NAMALWA (cell line): Measurements from ENCODE around the gene NSG1.
A peak's percentile ranks its signal among the peaks of the same experiment; 100 is the strongest.
"Not testable (repeated sequence)": the region's sequence is repeated elsewhere in the genome, so short reads cannot be mapped to it uniquely, and the experiment has no call there.

Source experiments
- DNase-seq: peaks from one replicate; pipeline ENCODE4 v3.0.0-alpha.2; 2015; ENCODE audit warnings: low spot score

Gene NSG1

DNA sequence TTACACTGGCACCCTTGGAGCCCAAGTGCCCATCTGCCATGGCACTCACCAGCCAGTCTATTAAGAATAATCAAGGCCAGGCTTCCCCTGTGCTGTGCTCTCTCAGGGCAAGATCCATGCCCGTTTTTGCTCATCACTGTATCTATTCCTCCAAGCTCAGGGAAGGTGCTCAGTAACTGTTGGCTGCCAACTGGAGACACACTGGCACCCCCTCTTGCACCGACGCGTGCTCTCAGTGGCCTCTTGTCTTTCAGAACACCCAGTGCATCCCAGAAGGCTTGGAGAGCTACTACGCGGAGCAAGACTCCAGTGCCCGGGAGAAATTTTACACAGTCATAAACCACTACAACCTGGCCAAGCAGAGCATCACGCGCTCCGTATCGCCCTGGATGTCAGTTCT, 30.1 kb downstream of the NSG1 start:
- DNase-seq = no peak

DNA sequence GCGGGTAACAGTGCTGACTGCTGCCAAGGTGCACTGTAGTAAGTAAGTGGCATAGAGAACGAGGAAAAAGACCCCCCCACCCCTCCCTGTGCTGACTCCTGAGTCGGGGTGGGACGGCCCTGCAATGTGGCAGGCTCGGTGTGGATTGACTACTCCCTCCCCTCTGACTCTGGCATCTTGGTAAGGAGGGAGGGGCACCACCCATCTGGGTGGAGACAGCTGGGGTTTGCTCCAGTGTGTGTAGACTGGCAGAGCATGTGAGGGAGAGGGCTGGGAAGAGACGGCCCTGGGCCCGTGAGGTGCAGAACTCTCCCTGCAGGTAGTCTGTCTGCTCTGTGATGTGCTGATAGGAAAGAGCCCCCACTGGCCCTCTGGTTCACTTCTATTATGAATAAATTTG, 31.0 kb downstream of the NSG1 start:
- DNase-seq = no peak

DNA sequence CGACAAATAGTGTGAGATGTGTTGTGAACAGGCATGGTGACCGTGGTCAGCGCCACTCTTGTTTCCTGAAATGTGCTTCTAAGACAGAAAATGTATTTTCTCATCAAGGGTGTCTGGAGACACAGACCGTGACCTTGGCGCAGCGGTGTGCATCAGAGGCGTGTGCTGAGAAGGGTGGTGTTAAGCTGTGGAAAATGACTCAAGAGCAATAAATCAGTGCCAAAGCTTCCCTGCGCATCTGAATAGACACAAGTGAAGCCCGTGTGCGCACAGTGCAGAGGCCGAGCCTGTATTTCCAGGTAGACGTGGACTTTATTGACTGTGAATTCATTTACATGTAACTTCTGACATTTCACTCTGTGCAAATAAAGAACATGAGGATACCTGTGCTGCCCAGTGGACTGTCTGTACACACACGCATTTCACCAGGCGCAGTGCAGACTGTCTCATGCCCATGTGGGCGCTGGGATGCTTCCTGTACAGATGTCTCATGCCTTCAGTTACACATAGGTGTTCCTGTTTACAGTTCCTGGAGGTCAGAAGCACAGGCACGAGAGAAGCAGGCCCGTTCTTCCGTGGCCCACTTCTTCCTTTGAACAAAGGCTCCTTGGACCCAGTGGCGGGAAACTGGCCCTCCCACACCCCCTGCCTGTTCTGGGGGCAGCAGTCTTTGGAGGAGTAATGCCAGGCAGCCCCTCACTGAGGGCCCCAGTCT, 31.9 kb downstream of the NSG1 start:
- DNase-seq = no peak

DNA sequence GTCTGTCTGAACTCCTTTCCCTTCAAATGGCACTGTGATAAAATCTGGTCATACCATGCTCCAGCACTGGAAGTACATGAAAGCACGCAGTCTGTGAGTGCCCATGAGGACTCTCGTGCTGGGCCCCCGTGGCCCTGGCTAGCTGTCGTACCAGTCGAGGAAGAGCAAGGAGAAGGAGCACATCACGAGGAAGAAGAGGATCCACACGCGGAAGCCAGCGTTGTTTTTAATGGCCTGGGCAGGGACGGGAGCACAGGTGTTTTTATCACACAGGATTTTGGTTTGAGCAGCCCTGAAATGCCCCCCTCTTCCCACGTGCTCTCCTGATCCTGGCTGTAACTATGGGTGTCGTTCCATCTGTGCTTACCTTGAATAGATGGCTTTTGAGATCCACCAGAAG, 33.0 kb downstream of the NSG1 start:
- DNase-seq = no peak

DNA sequence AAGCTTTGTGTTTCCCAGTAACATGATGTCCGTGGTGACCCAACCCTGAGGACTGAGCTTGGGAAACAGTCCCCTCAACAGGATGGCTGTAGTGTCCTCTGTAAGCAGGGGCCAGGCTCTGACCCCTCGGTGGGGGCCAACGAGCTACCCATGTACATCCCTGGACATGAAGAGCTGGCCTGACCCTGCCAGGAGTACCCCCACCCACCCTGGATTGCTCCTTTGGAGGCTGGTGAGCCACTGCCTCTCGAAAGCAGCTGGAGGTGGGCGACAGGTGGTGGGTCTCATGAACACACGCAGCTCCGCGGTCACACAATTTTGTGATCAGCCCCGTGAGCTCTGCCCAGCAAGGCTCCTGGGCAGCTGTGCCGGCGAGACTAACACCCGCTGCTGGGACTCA, 33.5 kb downstream of the NSG1 start:
- no peak for DNase-seq

DNA sequence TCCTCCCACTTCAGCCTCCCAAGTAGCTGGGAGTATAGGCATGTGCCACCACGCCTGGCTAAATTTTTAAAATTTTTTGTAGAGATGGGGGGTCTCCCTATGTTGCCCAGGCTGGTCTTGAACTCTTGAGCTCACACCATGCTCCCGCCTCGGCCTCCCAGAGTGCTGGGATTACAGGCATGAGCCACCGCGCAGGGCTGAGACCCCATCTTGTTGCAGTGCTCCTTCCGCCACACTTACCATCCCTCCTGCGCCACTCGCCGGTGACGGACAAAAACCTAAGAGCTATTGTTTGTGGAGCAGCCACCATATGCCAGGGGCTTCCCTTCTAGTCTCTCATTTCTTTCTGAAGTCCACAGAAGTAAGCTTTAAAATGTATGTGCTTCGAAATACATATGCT, 34.5 kb downstream of the NSG1 start:
- no peak for DNase-seq

DNA sequence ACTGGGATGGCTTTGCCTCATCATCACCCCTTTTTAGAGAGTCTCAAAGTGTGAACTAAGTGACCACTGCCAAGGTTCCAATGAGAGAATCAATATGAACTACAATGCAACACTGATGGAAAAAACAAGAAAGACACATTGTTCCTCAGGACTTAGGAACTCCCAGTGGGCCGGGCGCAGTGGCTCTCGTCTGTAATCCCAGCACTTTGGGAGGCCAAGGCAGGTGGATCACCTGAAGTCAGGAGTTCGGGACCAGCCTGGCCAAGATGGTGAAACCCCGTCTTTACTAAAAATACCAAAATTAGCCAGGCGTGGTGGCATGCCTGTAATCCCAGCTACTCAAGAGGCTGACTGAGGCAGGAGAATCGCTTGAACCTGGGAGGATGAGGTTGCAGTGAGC, 35.2 kb downstream of the NSG1 start:
- not testable (repeated sequence) for DNase-seq

DNA sequence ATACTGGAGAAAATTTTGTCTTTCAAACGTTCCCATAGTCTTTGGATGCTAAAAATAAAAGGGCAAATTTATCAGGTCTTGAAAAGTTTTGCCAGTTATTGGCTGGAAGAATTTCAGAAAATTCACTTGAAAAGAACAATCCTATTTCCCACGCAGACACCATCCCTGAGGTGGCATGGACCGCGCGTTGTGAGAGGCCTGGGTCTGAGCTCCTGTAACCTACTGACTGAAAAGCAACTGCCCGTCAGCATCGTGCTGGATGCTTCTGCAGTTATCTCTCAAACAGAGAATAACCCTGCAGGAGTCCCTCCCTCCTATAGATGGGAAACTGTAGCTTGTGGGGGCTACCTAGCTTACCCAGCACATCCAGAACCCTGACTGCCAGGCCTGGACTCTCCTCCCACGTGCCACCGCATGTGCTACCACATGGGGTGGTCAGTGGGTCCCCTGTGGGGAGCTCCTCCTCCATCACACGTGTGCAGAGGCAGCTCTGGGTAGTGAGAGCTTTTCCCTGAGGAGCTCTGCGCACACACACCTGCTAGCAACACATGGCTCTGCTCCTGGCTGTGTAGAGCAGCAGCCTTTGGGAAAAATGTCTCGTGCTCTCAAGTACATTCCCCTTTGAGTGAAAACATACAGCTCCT, 36.1 kb downstream of the NSG1 start:
- no peak for DNase-seq

DNA sequence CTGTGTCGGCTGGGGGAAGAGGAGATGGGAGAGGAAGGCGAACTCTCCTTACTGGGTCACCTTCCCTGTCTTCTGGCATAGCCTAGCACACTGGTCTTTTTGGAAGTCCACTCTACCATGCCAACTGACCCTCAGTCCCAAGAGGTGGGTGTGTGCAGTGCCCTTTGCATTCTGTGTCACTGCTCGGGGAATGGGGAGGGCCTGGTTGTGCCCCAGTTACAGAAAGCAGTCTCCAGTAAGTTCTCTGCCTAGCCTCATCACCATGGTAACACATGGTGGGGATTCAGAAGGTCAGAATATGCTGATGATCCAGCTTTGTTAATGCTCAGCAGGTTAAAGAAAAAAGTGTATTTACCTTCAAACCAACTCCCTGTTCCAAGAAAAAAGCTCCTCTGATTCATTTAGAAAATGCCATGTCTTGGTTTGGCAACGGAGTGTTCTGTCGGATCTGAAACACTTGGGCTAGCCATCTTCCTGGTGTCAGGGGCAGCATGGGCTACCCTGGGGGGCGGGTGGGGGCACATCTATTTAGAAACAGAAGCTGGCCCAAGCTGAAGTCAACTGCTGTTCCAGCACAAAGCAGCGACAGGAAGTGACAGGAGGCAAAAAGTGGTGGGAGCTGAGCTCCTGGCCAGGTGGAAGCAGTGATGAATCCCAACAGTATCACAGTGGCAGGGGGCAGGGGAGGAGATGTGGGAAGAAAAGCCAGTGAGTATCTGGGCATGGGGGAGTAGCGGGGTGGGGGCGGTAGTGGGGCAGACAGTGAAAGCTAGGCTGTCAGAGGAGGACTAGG, 37.0 kb downstream of the NSG1 start:
- DNase-seq = no peak

DNA sequence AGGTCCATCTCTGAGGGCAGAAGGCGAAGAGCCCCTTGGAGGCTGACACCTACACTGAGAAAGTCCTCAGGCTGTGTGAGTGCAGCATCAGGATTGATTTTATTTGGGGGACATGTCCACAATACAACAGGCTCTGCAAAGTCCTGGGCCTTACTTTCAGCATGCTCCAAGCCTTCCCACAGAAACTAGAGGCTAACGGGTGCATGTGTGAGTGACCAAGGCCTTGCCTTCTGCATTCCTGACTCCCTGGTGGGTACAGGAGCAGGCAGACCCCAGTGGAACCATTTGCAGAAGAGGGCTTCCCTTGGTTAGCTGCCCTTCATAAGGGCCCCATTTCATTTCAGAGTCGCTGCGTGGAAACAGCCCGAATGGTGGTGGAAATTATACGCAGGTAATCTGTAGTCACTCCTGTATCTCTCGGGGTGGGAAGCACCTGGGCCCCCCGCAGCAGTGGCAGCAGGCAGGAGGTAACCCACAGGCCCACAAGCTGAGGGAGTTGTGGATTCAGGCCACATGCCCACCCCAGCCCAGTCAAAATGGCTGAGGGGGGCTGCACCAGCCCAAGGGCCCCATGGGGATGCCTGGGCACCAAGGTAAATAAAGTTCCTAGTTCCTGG, 37.7 kb downstream of the NSG1 start:
- no peak for DNase-seq

DNA sequence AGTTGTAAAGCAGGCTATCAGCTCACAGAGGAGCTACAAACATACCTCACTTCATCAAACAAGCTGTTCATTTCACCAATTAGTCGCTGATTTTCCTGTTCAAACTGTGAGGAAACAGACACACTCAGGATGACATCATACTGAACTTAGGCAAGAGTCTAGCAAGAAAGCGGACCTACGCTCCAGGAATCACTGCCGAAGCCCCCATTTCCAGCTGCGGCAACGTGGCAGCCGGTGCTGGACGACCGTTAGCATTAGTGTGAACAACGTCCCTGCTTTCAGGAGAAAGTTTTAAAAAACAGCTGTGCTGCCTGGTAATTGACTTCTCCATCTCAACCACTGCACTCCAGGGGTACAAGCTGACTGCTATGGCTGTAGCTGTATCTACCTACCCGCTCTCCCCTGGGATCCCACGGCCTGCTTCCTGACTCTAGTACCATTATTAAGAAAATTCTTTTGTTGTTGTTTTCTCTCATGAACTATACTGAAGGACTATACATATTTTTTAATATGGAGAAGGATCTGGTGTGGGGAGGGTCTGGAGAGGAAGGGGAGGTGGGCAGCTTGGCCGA, 38.3 kb downstream of the NSG1 start:
- DNase-seq = no peak

DNA sequence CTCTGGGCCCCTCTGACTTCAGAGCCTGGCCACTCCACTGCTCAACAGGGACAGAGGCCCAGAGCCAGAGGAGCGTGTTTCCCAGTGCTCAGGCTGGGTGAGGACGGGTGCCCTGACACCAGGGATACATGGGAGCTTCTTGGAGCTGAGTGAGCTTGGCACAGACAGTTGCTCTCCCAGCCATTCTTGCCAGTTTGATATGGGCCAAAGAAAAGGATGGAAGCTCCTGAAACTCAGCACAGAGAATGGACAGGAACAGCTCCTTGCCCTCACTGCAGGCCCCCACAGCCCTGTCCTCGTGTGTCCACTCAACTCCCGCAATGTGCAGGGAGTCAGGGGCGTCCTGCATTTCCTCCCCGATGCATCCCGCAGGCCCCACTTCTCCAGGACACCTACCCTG, 38.8 kb downstream of the NSG1 start:
- no peak for DNase-seq

DNA sequence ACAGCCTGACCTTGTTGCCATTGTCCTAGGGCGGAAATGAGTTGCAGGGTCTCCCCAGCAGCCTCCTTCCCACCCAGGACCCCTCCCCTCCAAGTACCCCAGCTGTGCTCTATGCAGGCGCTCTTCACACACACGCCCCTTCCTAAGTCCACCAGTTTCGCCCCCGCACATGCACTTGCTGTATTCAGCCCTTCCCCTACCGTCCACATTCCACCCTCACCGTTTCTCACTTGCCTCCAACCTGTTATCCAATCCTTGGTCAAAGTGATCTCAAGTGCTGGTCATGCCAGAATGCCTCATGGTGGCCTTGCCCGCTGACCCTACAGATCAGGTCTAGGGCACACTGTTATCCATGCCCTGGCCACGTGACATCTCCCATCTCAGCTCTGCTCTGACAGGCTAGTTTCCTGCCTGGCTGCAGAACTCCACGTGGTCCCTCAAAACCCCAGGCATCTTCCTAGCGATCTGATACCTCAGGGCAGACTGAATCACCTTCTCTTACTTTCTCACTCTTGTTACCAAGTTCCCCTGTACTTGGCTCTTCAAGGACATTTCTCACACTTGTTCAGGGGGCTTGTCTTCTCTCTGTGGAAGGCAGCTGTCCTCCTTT, 39.7 kb downstream of the NSG1 start:
- DNase-seq = no peak

DNA sequence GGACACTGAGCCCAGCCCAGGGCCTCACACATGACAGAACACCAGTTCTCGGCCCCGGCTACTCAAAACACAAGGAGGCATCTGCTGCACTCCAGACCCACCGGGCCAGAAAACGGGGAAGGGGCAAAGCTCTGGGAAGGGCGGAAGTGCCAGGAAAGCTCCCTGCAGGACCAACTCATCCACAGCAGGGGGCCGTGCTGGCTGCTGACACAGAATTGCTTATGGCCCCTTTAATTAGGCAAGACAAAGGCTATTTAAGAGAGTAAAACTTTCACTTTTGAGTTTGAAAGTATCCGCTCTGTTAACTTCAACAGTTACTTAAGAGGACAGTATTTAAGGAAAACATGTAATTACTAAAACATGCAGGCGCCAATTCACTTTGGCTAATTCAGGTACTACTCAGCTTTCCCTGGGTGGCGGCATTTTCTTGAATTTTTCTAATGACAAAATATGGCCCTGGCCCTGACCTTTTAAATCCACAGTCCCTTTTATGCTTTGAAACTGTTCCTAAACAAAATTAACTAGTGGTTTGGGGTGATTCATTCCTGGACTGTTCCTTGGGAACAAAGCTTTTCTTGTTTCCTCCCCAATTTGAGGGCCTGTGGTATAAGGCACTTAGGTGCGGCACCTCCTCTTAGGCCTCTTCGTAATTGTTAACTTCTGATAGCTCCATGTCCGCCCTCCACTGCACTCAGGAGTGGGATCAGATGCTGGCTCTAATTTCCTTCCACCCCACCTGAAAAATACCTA, 40.4 kb downstream of the NSG1 start:
- DNase-seq = no peak

DNA sequence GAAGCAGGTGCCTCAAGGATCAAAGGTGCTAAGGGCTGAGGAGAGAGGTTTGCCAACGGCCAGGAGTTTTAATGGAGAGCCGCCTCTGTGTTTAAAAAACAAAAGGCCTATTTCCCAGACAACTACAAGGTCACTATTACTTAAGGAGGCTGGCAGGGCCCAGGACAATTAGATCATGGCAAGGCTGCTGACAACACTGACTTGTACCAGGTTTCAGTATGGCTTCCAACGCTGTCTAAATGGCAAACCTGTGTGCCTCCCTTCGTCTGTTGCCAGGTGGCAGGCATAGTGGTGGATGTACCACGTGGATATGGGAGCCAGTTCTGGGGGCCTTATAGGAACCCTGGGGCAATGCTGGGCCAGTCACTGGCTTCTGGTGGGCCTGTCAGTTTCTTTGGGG, 41.0 kb downstream of the NSG1 start:
- no peak for DNase-seq

DNA sequence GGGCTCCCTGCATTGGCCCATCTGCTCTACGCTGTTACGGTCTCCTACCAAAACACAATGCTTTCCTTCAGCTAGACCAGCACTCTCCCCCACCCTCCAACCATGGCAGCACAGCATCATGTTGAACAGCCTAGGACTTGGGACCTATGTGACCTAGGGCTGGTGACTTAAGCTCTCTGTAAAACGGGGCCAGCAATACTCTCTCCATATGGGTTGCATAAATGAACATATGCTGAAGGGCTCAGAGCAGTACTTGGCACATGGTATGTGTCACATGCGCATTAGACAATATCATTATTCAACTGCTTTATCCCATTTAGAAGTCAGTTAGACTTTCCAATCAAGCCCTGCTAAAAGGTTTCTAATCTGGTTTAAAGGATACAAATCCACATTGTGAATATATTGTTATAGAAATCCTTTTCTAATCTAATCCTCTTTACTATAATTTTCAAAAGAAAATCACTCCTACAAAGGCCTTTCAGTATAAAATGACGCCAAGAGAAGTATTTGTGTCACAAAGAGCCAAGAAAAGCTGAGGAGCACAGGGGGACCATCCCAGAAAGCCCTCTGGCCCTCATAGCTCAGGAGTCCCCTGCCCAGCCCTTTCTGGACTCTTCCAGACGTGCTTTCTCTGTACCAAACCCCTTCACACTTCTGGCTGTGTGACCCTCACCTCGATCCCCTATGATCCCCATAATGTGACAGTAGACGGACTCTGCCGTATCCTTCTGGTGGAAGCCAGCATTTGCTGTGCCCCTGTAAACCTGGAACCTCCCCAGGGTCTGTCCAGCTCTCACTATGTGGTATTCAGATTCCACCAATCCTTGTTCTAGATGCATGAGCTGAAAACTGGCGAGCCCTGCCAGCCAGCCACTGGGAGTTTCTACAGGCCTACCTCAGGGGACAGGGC, 42.3 kb downstream of the NSG1 start:
- no peak for DNase-seq

DNA sequence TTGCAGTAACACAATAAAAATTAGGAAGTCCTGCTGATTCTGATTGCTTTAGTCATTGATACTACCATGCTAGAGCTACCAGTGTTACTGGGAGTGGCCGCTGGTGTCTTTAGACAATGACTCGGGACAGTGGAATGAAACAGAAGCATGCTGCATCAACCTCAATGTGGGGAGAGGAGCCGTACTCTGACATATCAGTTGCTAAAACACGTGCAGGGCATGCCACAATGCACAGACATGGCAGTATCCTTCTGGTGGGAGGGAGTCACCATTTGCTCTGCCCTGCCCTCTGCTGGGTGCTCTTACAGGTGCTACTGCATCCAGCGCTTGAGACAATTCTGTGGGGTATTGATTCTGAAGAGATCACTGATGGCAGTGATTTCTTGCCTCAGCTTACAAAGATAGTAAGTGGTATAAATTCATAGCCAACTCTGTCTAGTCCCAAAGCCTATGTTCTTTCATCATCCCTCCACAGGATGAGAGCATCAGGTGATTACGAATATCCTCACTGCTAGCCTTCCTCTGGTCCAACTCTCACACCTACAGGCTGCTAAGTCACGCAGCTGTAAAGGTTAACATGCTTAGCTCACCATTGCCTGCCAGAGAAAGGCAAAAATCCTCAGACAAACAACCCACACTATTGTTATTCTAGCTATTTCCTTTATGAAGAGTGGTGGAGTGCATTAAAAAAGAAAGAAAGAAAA, 43.7 kb downstream of the NSG1 start:
- peak; percentile 75 for DNase-seq

DNA sequence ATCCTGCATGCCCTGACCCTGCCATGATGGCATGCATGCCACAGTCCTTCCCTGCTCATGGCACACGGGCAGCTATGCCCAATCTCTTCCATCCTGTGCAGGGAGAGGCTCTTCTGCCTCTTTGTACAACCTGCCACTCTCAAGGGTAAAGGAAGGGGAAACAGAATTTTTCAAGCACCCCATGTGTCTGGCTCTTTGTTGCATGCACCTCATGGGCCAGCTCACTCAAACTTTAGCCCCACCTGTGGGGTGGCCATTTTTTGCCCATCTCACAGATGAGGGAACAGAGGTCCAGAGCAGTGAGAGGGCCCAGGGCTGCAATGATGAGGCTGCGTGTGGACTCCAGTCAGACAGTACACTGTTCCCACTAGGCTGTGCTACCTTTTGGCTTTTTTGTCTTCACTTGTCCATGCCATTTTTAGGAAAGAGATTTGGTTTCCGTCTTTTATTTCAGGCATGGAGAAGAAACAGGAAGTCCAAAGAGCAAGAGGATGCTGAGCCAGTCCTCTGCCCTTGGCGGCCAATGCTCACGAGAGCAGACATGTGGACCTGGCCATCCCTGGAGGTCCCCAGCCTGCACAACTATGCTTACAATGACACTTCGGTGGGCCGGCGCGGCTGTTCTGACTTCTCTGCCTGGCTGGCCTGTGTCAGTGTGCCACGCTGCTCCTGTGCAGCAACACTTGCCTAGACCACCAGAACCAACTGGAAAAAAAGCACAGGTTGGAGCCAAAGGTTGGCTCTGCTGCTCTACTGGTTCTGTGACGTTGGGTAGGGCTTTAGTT, 45.6 kb downstream of the NSG1 start:
- DNase-seq = no peak

DNA sequence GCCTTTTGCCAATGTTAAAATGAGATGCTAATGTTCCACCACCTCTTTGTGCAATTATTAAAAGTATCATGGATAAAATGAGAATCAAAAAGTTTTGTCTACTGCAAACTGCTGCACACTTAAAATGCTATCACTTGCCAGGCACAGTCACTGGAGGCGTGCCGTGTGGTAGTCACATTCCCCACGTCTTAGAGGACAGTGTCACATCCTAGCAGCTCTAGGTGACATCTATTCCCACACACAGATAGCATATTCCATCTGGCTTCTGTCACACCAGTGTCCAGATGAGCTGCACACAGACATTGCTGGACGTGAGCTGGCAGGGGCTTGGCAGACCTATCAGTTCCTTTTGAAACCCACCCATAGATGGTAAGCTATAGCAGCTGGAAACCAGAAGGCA, 47.0 kb downstream of the NSG1 start:
- DNase-seq = no peak
